ENCODE results near the gene TMEM63B.

The TMEM63B gene

DNA sequence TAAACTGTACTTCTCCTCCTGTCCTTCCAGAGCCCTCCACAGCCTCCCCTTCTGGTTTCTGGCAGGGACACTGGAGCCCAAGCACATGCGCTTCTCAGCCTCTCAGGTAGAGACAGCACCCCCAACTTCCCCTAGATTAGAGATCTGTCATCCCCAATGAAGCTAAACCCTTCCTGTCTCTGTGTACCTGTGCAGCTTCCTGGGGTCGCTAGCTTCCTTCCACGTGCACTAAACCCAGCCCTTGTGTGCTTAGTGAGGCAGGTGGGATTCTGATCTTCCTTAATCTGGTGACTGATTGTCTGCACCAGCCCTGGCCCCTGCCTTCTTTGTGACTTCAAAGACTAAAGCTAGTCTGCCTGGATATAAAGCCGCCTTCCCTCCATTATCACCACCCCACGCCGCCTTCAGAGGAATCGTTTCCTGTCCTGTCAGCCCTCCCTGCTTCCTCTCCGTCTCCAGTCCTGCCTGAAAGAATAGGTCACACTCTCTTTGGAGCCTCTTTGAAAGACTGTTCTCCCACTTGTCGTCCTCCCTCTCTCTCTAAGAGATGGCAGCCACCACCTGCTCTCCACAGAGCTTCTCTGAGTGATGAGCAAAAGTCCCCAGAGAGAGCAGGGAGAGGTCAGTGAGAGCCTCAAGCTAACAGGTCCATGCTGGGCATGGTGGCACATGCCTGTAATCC is 58.7 kb downstream of the TMEM63B start:
- TF ChIP-seq, protein P1, sequence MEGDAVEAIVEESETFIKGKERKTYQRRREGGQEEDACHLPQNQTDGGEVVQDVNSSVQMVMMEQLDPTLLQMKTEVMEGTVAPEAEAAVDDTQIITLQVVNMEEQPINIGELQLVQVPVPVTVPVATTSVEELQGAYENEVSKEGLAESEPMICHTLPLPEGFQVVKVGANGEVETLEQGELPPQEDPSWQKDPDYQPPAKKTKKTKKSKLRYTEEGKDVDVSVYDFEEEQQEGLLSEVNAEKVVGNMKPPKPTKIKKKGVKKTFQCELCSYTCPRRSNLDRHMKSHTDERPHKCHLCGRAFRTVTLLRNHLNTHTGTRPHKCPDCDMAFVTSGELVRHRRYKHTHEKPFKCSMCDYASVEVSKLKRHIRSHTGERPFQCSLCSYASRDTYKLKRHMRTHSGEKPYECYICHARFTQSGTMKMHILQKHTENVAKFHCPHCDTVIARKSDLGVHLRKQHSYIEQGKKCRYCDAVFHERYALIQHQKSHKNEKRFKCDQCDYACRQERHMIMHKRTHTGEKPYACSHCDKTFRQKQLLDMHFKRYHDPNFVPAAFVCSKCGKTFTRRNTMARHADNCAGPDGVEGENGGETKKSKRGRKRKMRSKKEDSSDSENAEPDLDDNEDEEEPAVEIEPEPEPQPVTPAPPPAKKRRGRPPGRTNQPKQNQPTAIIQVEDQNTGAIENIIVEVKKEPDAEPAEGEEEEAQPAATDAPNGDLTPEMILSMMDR (IDR thresholded peaks at IDR 0.05; ENCODE audit: low read depth, low read length, missing control alignments), result no peak
- DNase-seq (ENCODE audit: low read depth), result no peak
- H3K4me3 ChIP-seq (ENCODE audit: low read depth, low read length), result no peak overlapping the region

DNA sequence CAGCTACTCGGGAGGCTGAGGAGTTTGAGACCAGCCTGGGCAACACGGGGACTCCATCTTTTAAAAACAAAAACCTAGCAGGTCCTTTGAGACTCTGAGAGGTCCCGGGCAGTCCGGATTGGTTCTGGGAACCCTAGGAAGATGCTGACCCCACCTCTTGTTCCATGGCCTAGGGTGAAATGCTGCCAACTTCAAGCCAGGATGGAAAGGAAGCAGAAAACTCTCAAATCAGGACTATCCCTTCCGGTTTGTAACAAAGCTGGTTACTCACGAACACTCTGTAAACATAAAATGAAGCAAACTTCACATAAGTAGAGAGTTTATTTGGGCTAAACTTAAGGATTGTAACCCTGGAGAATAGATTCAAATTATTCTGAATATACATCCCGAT is 59.3 kb downstream of the TMEM63B start:
- no peak overlapping the region for H3K4me3 ChIP-seq (ENCODE audit: low read depth, low read length)
- no peak for DNase-seq (ENCODE audit: low read depth)
- TF ChIP-seq, protein P1 (IDR thresholded peaks at IDR 0.05; ENCODE audit: low read depth, low read length, missing control alignments), result no peak

DNA sequence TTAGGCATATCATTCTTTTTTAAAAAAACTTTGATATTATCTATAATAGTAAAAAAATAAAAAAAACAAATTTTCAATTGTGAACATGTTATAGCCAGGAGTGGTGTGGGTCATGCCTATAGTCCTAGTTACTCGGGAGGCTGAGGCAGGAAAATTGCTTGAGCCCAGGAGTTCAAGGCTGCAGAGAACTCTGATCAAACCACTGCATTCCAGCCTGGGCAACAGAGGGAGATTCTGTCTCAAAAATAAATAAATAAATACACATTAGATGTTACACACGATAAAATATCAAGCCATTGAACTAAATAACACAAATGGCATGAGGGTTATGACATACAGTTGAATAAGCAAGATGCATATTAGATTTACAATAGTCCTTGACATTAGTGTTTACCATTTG is 61.5 kb downstream of the TMEM63B start:
- no peak for DNase-seq (ENCODE audit: low read depth)
- TF ChIP-seq, protein P1 (IDR thresholded peaks at IDR 0.05; ENCODE audit: low read depth, low read length, missing control alignments), result no peak
- H3K4me3 ChIP-seq (ENCODE audit: low read depth, low read length), result no peak overlapping the region

DNA sequence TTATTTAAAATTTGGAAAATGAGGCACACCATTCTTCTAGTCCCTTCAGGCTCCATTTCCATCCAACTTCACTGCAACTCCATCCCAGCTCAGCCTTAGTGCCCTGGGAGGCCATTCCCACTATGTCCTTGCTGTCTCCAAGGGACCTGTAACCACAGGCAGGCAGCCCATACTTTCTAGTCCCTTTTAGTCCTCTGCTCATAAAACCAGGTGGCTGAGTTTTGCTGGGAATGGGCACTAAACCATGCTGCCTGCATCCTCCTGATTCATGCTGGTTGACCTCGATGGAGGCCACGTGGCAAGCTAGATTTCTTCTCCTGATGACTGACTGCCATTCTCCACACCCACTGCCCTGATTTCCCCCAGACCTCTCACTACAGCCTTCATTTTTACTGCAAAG is 61.9 kb downstream of the TMEM63B start:
- H3K4me3 ChIP-seq (ENCODE audit: low read depth, low read length), result no peak overlapping the region
- no peak for DNase-seq (ENCODE audit: low read depth)
- TF ChIP-seq, protein P1 (IDR thresholded peaks at IDR 0.05; ENCODE audit: low read depth, low read length, missing control alignments), result no peak

DNA sequence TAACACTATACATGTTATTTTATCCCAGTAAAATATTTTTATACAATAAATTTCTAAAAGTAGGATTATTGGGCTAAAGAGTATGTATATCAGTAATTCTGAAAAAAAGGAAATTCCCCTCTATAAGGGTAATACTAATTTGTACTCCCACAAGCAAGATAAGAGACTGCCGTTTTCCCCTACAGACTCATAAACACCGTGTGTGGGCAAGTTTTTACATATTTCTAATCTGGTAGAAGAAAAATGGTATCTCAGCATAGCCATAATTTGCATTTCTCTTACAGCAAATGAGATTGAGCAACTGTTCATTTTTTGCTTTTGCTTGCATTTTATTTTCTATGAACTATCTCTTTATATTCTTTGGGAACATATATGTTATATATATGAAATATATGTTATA is 63.4 kb downstream of the TMEM63B start:
- TF ChIP-seq, protein P1 (IDR thresholded peaks at IDR 0.05; ENCODE audit: low read depth, low read length, missing control alignments), result no peak
- DNase-seq (ENCODE audit: low read depth), result peak; percentile 29
- no peak overlapping the region for H3K4me3 ChIP-seq (ENCODE audit: low read depth, low read length)

DNA sequence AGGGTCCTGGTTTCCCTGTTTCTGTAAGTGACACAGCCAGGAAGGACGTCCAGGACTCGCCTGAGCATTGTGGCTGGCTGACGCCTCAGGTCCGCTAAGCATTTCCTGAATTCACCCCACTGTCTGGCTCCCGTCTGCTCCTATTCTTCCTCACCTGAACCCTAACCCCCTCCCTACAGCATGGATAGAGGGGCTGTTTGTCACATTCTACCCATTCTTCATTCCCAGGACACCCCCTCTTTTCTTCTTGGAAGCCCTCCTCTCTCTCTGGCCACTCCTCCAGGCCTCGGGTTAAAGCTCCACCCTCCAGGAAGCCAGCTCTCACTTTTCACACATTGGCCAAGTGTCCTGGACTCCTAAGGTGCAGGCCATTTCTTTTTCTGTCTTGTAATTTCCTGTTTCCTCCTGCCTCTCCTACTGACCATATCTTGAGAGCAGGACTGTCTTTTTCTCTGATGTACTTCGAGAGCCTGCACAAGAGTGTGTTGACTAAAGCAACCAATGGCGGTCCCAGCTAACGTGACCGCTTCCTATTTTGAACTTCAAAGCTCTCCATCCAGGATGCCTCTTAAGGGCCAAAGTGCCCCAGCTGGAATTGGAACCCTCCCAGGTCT is 65.2 kb downstream of the TMEM63B start:
- no peak overlapping the region for H3K4me3 ChIP-seq (ENCODE audit: low read depth, low read length)
- DNase-seq (ENCODE audit: low read depth), result no peak
- TF ChIP-seq, protein P1 (IDR thresholded peaks at IDR 0.05; ENCODE audit: low read depth, low read length, missing control alignments), result no peak

Measured in GM12864 (cell line).